Stimulated activated CD4-positive, alpha-beta T cell treated with anti-CD3 and anti-CD28 coated beads, Interleukin-12 subunit alpha, Interleukin-12 subunit beta, amount 100 ng/mL, for 48 hours (primary cell): Measurements from ENCODE around the gene KDM2A.

Experiments used
- DNase-seq, 3 donors: peaks; one replicate each; pipeline ENCODE4 v3.0.0-alpha.2; 2020; ENCODE audit warnings: low read depth in 2 of 3, low spot score in 1 of 3

KDM2A gene

GRCh38 chr11:67271205-67271540 lies 152.1 kb downstream of the KDM2A start:
- no peak for DNase-seq

- peak in 2 of 3 donors; percentile 62 to 67 for DNase-seq
Observed at GRCh38 chr11:67271541-67272284, 152.7 kb downstream of the KDM2A start.

GRCh38 chr11:67272327-67273259 lies 153.5 kb downstream of the KDM2A start:
- DNase-seq = no peak

GRCh38 chr11:67273260-67273990 lies 154.4 kb downstream of the KDM2A start:
- no peak for DNase-seq

GRCh38 chr11:67274768-67275605 lies 155.9 kb downstream of the KDM2A start:
- no peak for DNase-seq

GRCh38 chr11:67275606-67276409 lies 156.7 kb downstream of the KDM2A start:
- no peak for DNase-seq

- no peak for DNase-seq
Observed at GRCh38 chr11:67276781-67277230, 157.7 kb downstream of the KDM2A start.

GRCh38 chr11:67277231-67277961 lies 158.3 kb downstream of the KDM2A start:
- DNase-seq = peak; percentile 75 to 86 (median 85)

GRCh38 chr11:67278135-67278938 lies 159.3 kb downstream of the KDM2A start:
- DNase-seq = no peak

GRCh38 chr11:67278939-67279588 lies 160.0 kb downstream of the KDM2A start:
- DNase-seq = no peak

GRCh38 chr11:67279589-67280340 lies 160.7 kb downstream of the KDM2A start:
- no peak for DNase-seq

- DNase-seq = no peak
Observed at GRCh38 chr11:67280341-67280787, 161.3 kb downstream of the KDM2A start.

- DNase-seq = no peak
Observed at GRCh38 chr11:67280788-67281551, 161.9 kb downstream of the KDM2A start.

GRCh38 chr11:67281552-67282150 lies 162.6 kb downstream of the KDM2A start:
- DNase-seq = no peak

GRCh38 chr11:67282155-67282875 lies 163.3 kb downstream of the KDM2A start:
- no peak for DNase-seq
